ENCODE data around the gene RDH13. TPM values are rescaled to one million over a fixed set of nuclear protein-coding genes. Genes with fewer than 3 reads are reported as not detected.

Gene RDH13
- total and polyA plus RNA-seq, 2 of the 8 experiments (the other 6 are each of a cell fraction or from before 2014, with no cell fraction given): 15.9 to 31.5 TPM

GRCh38 chr19:55080968-55081769 is 18.2 kb upstream of the RDH13 start:
- Histone ChIP-seq H2BK15ac (ENCODE audit: low read length) (peak overlapping the region; percentile 97; the same call in 1 of the 2 replicates), H3K4ac (replicated peaks; ENCODE audit: insufficient read length, low read depth, low read length) (peak overlapping the region; percentile 3), H3K4me1 (replicated peaks in 1 of 4; ENCODE audit: control insufficient read depth in 3 of 4, insufficient read depth in 4 of 4, low read length in 3 of 4) (peaks cover 0 to 19% (median 13%) of the 10 kb centered on the region in 4 experiments; a peak in 6 of 7 replicates), H2BK12ac (ENCODE audit: low read depth, low read length) (no peak overlapping the region), H3K56ac (replicated peaks; ENCODE audit: insufficient read length, low read depth, low read length) (no peak overlapping the region), H2BK20ac (ENCODE audit: low read length) (no peak overlapping the region), H3K4me3 (ENCODE audit: extremely low read depth in 1 of 4, insufficient read depth in 2 of 4, low read depth in 3 of 4, low read length in 4 of 4) (peak overlapping the region; percentile 52 to 77 (median 62)), H3K27me3 (replicated peaks in 1 of 4; ENCODE audit: control insufficient read depth in 3 of 4, extremely low read depth in 1 of 4, insufficient read depth in 3 of 4, low read length in 3 of 4) (peaks cover 0 to 13% (median 9%) of the 10 kb centered on the region in 4 experiments; a peak in 5 of 7 replicates), H2BK5ac (ENCODE audit: low read depth, low read length) (peak overlapping the region; percentile 97; the same call in 1 of the 2 replicates), H3K18ac (ENCODE audit: extremely low read depth, low read length) (peak overlapping the region; percentile 87; the same call in 1 of the 2 replicates), H3K27ac (ENCODE audit: low read depth, low read length) (no peak overlapping the region), H3K79me1 (ENCODE audit: low read depth, low read length) (no peaks in the 10 kb centered on the region), H3K9ac (replicated peaks in 1 of 4; ENCODE audit: extremely low read depth in 1 of 4, low read depth in 3 of 4, low read length in 3 of 4) (peak overlapping the region in 3 of 4 experiments; percentile 31 to 63 (median 58); a peak in 4 of 7 replicates), H3K36me3 (ENCODE audit: control insufficient read depth in 2 of 4, insufficient read depth in 4 of 4, low read length in 3 of 4) (no peaks in the 10 kb centered on the region), H4K91ac (replicated peaks; ENCODE audit: insufficient read length, low read length) (no peak overlapping the region), H3K79me2 (ENCODE audit: control insufficient read depth in 1 of 2, insufficient read depth in 2 of 2, low read length in 2 of 2) (no peaks in the 10 kb centered on the region), H3K14ac (ENCODE audit: insufficient read length) (no peak overlapping the region), H4K20me1 (replicated peaks in 1 of 2; ENCODE audit: control insufficient read depth in 1 of 2, insufficient read depth in 2 of 2, low read length in 2 of 2) (peaks cover 5 to 14% of the 10 kb centered on the region in 2 experiments), H2BK120ac (replicated peaks; ENCODE audit: low read depth, low read length) (no peak overlapping the region), H2AFZ (ENCODE audit: low read length) (no peak overlapping the region), H4K8ac (ENCODE audit: extremely low read depth, insufficient read depth, low read length) (no peak overlapping the region; the same call in 1 of the 2 replicates), H3K23ac (ENCODE audit: insufficient read length) (no peak overlapping the region), H3K9me3 (ENCODE audit: insufficient read depth in 2 of 2, low read depth in 1 of 2, low read length in 1 of 2) (no peaks in the 10 kb centered on the region), H3K23me2 (ENCODE audit: low read depth, low read length) (peaks cover 16% of the 10 kb centered on the region), H2AK5ac (ENCODE audit: low read depth, low read length) (no peak overlapping the region), H3K4me2 (ENCODE audit: insufficient read depth in 1 of 2, low read depth in 2 of 2, low read length in 2 of 2) (peak overlapping the region; percentile 93 to 96), H4K5ac (ENCODE audit: insufficient read length, low read depth, low read length) (no peak overlapping the region)
- 1% methylated on average over 53 of the region's 60 CpGs; no CpG with 5 or more reads in 1 of the 2 experiments for whole genome bisulfite sequencing, 2 experiments (ENCODE audit: extremely low coverage in 1 of 2, insufficient coverage in 1 of 2, insufficient read length in 1 of 2, insufficient replicate concordance in 2 of 2, low coverage in 1 of 2, low lambda C conversion rate in 2 of 2, missing lambda C conversion rate in 1 of 2)
- FAIRE-seq (no peak), DNase-seq (ENCODE audit: low read depth in 1 of 2, low spot score in 2 of 2) (peak; percentile 92 to 99)
- CTCF ChIA-PET (ENCODE audit: partially characterized antibody): interaction anchor here (0.8 to 1.3 kb wide), 4 partner anchors 13 to 61 kb away, joined by 3 to 5 read pairs (median 3); no protein-coding TSS in a partner anchor
- POLR2A ChIA-PET (ENCODE audit: partially characterized antibody): interaction anchor here (0.6 to 5.1 kb wide), 17 partner anchors 9 to 880 kb away, joined by 3 to 33 read pairs (median 4); partner anchors contain the start of genes LENG9 and PPP1R12C
- TF ChIP-seq NANOG (IDR thresholded peaks at IDR 0.05; ENCODE audit: insufficient read depth, low read depth, low read length, poor library complexity, severe bottlenecking): no peak
- peak; percentile 7 for TF ChIP-seq ASH2L (IDR thresholded peaks at IDR 0.05; ENCODE audit: low read length)
- TF ChIP-seq RBBP5 (IDR thresholded peaks at IDR 0.05; ENCODE audit: borderline replicate concordance, low read depth, low read length): peak; percentile 65; the same call in 1 of the 2 replicates
- TF ChIP-seq SRF (IDR thresholded peaks at IDR 0.05; ENCODE audit: low read depth, low read length): no peak
- TF ChIP-seq SAP30 (IDR thresholded peaks at IDR 0.05; ENCODE audit: insufficient read depth, insufficient replicate concordance, low read length): no peak
- TF ChIP-seq CREB1 (IDR thresholded peaks at IDR 0.05): peak; percentile 14; the same call in 1 of the 2 replicates
- TF ChIP-seq ATF2 (IDR thresholded peaks at IDR 0.05; ENCODE audit: low read length): no peak
- 0 out of 2 replicates have a peak, but pooled peaks have one; percentile 54 for TF ChIP-seq TAF1 (IDR thresholded peaks at IDR 0.05; ENCODE audit: low read depth, low read length)
